ENCODE measurements around the gene PPP1R15B. TPM values are rescaled to one million over a fixed set of nuclear protein-coding genes. Genes with fewer than 3 reads are reported as not detected.

The PPP1R15B gene
- total RNA-seq, 1 donor from 2014 or later, result 42.1 TPM

- DNase-seq (ENCODE audit: low read depth), result no peak
- Histone ChIP-seq H3K27me3 (ENCODE audit: control insufficient read depth, insufficient read depth, low read length) (no peaks in the 10 kb centered on the region), H3K36me3 (ENCODE audit: control insufficient read depth, insufficient read depth, low read length) (peaks cover 1% of the 10 kb centered on the region), H3K4me3 (ENCODE audit: low read depth, low read length) (no peak overlapping the region)
- TF ChIP-seq CTCF (IDR thresholded peaks at IDR 0.05; ENCODE audit: insufficient read depth, low read length, poor library complexity, severe bottlenecking), result no peak
Measured at GRCh38 chr1:204455831-204456145, 44.2 kb upstream of the PPP1R15B start.

GRCh38 chr1:204455063-204455830 is 43.6 kb upstream of the PPP1R15B start:
- no peak for TF ChIP-seq CTCF (IDR thresholded peaks at IDR 0.05; ENCODE audit: insufficient read depth, low read length, poor library complexity, severe bottlenecking)
- H3K27me3 ChIP-seq (ENCODE audit: control insufficient read depth, insufficient read depth, low read length), result no peaks in the 10 kb centered on the region
- H3K4me3 ChIP-seq (ENCODE audit: low read depth, low read length), result no peak overlapping the region
- DNase-seq (ENCODE audit: low read depth), result no peak
- peaks cover 1% of the 10 kb centered on the region for H3K36me3 ChIP-seq (ENCODE audit: control insufficient read depth, insufficient read depth, low read length)

GRCh38 chr1:204454476-204454875 is 42.9 kb upstream of the PPP1R15B start:
- TF ChIP-seq CTCF (IDR thresholded peaks at IDR 0.05; ENCODE audit: insufficient read depth, low read length, poor library complexity, severe bottlenecking), result no peak
- DNase-seq (ENCODE audit: low read depth), result no peak
- no peak overlapping the region for H3K4me3 ChIP-seq (ENCODE audit: low read depth, low read length)
- H3K27me3 ChIP-seq (ENCODE audit: control insufficient read depth, insufficient read depth, low read length), result no peaks in the 10 kb centered on the region
- H3K36me3 ChIP-seq (ENCODE audit: control insufficient read depth, insufficient read depth, low read length), result peaks cover 1% of the 10 kb centered on the region

GRCh38 chr1:204453141-204453772 is 41.6 kb upstream of the PPP1R15B start:
- DNase-seq (ENCODE audit: low read depth), result no peak
- no peak for TF ChIP-seq CTCF (IDR thresholded peaks at IDR 0.05; ENCODE audit: insufficient read depth, low read length, poor library complexity, severe bottlenecking)
- no peak overlapping the region for H3K4me3 ChIP-seq (ENCODE audit: low read depth, low read length)
- peaks cover 1% of the 10 kb centered on the region for H3K36me3 ChIP-seq (ENCODE audit: control insufficient read depth, insufficient read depth, low read length)
- no peaks in the 10 kb centered on the region for H3K27me3 ChIP-seq (ENCODE audit: control insufficient read depth, insufficient read depth, low read length)

- Histone ChIP-seq H3K36me3 (ENCODE audit: control insufficient read depth, insufficient read depth, low read length) (no peaks in the 10 kb centered on the region), H3K27me3 (ENCODE audit: control insufficient read depth, insufficient read depth, low read length) (no peaks in the 10 kb centered on the region), H3K4me3 (ENCODE audit: low read depth, low read length) (no peak overlapping the region)
- no peak for DNase-seq (ENCODE audit: low read depth)
- TF ChIP-seq CTCF (IDR thresholded peaks at IDR 0.05; ENCODE audit: insufficient read depth, low read length, poor library complexity, severe bottlenecking), result no peak
Measured at GRCh38 chr1:204451352-204452124, 39.9 kb upstream of the PPP1R15B start.
